Thoracic aorta (tissue), 2 donors: ENCODE data around the gene PXYLP1. TPM values are rescaled to one million over a fixed set of nuclear protein-coding genes. Genes with fewer than 3 reads are reported as not detected.

ENCODE experiments used
- ATAC-seq: fragments of 150-250 bp; one replicate; pipeline ENCODE4 v1.8.0; 2017; ENCODE audit warnings: low read depth; ENCODE audit not compliant: insufficient number of reproducible peaks, low FRiP score
- DNase-seq: peaks from one replicate; pipeline ENCODE4 v3.0.0-alpha.2; 2020; ENCODE audit warnings: low spot score
- H3K27ac ChIP-seq, 2 donors: fragments of 200-600 bp; sonication (generic); 1 replicate in 1 of 2; 2 replicates in 1 of 2; pipeline ENCODE4 v1.5.1; 2016; ENCODE audit warnings: mild to moderate bottlenecking in 2 of 2, moderate library complexity in 2 of 2
- H3K27me3 ChIP-seq: fragments of 200-600 bp; sonication (generic); replicated peaks from 2 replicates; pipeline ENCODE4 v1.6.0; 2016; ENCODE audit warnings: mild to moderate bottlenecking; ENCODE audit not compliant: insufficient read depth
- H3K36me3 ChIP-seq: fragments of 200-600 bp; sonication (generic); one replicate; pipeline ENCODE4 v1.5.1; 2016
- H3K4me1 ChIP-seq, 2 donors: fragments of 200-600 bp; sonication (generic); 1 replicate in 1 of 2; 2 replicates in 1 of 2; pipeline versions ENCODE4 v1.5.1 to v1.6.0; 2016; ENCODE audit warnings: low read depth in 2 of 2, mild to moderate bottlenecking in 1 of 2; ENCODE audit not compliant: control insufficient read depth in 1 of 2
- H3K4me3 ChIP-seq: fragments of 200-600 bp; sonication (generic); 2 replicates; pipeline ENCODE4 v1.5.1; 2016; ENCODE audit warnings: mild to moderate bottlenecking
- H3K9me3 ChIP-seq: fragments of 200-600 bp; sonication (generic); 2 replicates; pipeline ENCODE4 v1.5.1; 2016
- total RNA-seq, 2 donors: library from RNA; depleted of rRNA; stranded (reverse); fragments of >200 nt; gene quantifications; one replicate each; pipeline versions ENCODE4 v1.1.0 to v1.2.3, GENCODE V29; 2016
- TF ChIP-seq, protein P1 (sequence below): fragments of 200-600 bp; sonication (generic); IDR thresholded peaks from one replicate; pipeline ENCODE4 v1.5.1; 2019; ENCODE audit warnings: antibody characterized with exemption

The PXYLP1 gene
- total RNA-seq, 2 donors from 2014 or later = 15.2 to 23.2 TPM

DNA sequence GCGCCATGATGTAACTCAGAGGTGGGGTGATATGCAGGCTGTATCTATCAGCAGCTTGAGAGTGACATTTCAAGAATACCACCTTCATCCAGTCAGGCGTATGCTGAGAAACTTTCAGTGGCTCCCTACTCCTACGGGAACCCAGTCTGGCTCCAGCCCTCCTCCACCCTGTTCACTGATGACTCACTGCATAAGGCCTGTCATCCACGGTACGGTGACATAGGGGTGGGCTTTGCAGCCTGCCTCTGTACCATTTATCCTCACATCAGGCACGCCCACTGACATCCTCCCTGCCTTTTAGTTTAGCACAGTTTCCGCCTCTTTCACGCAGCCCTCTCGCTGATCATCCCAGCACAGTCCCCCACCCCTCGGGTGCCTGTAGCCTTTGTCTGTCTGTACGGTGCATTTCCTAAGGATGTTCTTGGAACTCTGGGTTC is 11.7 kb downstream of the PXYLP1 start:
- TF ChIP-seq, protein P1, sequence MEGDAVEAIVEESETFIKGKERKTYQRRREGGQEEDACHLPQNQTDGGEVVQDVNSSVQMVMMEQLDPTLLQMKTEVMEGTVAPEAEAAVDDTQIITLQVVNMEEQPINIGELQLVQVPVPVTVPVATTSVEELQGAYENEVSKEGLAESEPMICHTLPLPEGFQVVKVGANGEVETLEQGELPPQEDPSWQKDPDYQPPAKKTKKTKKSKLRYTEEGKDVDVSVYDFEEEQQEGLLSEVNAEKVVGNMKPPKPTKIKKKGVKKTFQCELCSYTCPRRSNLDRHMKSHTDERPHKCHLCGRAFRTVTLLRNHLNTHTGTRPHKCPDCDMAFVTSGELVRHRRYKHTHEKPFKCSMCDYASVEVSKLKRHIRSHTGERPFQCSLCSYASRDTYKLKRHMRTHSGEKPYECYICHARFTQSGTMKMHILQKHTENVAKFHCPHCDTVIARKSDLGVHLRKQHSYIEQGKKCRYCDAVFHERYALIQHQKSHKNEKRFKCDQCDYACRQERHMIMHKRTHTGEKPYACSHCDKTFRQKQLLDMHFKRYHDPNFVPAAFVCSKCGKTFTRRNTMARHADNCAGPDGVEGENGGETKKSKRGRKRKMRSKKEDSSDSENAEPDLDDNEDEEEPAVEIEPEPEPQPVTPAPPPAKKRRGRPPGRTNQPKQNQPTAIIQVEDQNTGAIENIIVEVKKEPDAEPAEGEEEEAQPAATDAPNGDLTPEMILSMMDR = no peak
- Histone ChIP-seq H3K9me3 (no peaks in the 10 kb centered on the region), H3K4me1 (peaks cover 10 to 54% of the 10 kb centered on the region in 2 donors), H3K27me3 (no peaks in the 10 kb centered on the region), H3K36me3 (no peaks in the 10 kb centered on the region), H3K27ac (peak overlapping the region; percentile 25 to 72), H3K4me3 (no peak overlapping the region)
- DNase-seq (no peak), ATAC-seq (no peak)

DNA sequence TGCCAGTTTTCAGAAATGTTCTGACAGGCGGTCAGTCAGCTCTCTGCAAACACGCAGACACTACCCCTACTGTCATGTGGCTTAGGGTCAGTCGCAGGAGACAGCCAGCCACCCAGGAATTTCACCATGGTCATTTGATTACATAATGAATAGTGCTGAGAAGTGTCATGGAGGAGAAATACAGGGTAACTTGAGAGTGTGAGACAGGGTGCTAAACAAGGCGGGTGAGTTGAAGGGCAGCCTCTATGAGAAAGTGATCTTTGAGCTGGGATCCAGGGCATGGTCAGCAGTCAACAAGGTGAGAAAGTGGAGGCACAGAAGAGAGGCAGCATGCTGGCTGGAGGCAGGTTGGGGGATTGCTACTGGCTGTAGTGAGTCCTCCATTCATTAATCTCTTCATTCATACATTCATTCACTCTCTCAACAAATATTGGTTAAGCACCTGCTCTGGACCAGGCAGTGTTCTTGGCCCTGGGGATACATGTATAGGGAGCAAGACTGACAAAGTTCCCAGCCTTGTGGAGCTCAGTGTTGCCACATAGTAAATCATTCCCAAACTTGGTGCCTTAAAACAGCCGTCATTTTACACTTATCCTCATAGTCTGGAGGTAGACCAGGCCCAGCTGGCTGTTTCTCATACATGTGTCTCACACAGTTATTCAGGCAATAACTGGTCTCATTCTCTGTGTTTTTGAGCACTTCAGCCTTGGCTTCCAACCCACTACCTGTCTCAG is 14.8 kb downstream of the PXYLP1 start:
- Histone ChIP-seq H3K36me3 (no peaks in the 10 kb centered on the region), H3K4me3 (no peak overlapping the region), H3K27ac (no peak overlapping the region), H3K27me3 (no peaks in the 10 kb centered on the region), H3K9me3 (no peaks in the 10 kb centered on the region), H3K4me1 (peaks cover 5 to 36% of the 10 kb centered on the region in 2 donors)
- DNase-seq = no peak
- TF ChIP-seq, protein P1 = no peak
- ATAC-seq = no peak

DNA sequence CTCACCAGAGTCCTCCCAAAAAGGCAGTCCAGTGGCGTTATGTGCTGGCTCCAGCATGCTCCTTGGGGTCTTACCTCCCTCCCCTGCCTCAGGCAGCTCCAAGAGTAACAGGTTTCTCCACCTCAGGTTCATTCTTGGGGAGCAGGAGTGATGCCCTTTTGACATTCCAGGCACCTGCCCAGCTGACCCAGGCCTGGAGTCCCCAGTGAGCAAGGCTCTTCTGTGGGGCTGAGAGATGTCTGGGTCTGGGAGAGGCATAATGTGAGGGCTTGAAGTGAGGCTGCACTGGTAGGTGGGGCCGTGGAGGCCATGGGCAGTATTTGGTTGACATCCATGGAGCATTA is 15.3 kb downstream of the PXYLP1 start:
- no peaks in the 10 kb centered on the region for H3K27me3 ChIP-seq
- DNase-seq (no peak), ATAC-seq (no peak)
- TF ChIP-seq, protein P1 = no peak
- peaks cover 3 to 30% of the 10 kb centered on the region in 2 donors for H3K4me1 ChIP-seq
- no peaks in the 10 kb centered on the region for H3K36me3 ChIP-seq
- no peak overlapping the region for H3K4me3 ChIP-seq
- no peaks in the 10 kb centered on the region for H3K9me3 ChIP-seq
- H3K27ac ChIP-seq = no peak overlapping the region

DNA sequence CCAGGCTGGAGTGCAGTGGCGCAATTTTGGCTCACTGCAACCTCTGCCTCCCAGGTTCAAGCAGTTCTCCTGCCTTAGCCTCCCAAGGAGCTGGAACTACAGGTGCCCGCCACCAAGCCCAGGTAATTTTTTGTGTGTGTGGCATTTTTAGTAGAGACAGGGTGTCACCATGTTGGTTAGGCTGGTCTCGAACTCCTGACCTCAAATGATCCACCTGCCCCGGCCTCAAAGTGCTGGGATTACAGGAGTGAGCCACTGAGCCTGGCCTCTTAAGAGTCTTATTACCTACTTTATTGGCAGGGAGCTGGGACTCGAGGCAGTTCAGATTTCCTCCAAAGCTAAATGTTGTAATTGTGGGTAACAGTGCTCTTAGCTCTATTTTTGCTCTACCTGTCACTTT is 16.4 kb downstream of the PXYLP1 start:
- Histone ChIP-seq H3K36me3 (no peaks in the 10 kb centered on the region), H3K4me1 (peaks cover 1 to 19% of the 10 kb centered on the region in 2 donors), H3K4me3 (no peak overlapping the region), H3K9me3 (no peaks in the 10 kb centered on the region), H3K27ac (no peak overlapping the region), H3K27me3 (no peaks in the 10 kb centered on the region)
- DNase-seq = no peak
- ATAC-seq = no peak
- TF ChIP-seq, protein P1 = no peak

DNA sequence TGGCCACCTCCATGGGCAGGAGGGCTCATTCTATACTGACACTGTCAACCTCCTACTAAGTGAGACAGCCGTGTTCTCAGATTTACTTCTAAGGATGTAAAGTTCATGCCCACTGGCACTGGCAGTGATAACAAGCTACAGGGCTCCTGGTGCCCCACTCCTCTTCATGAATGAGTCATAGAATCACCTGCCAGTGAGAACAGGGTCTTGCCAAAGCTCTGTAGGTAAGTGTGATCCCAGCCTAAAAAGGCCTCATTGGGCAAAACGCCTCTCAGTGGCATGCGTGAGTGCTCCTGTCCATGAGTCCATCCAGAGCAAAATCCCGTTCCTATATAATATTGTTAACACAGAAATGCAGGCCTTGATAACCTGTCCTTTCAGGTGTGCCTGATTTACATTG is 17.4 kb downstream of the PXYLP1 start:
- Histone ChIP-seq H3K4me3 (no peak overlapping the region), H3K27me3 (no peaks in the 10 kb centered on the region), H3K27ac (no peak overlapping the region), H3K36me3 (no peaks in the 10 kb centered on the region), H3K4me1 (peaks cover 0 to 13% of the 10 kb centered on the region in 2 donors), H3K9me3 (no peaks in the 10 kb centered on the region)
- DNase-seq = no peak
- TF ChIP-seq, protein P1 = no peak
- ATAC-seq = no peak
